ENCODE measurements around the gene BTBD9. TPM values are rescaled to one million over a fixed set of nuclear protein-coding genes. Genes with fewer than 3 reads are reported as not detected.

Gene BTBD9
- total and polyA plus RNA-seq, 2 donors (not counting 1 experiment from before 2014, with no cell fraction given): 4.1 to 48.9 TPM

- DNase-seq (no peak), ATAC-seq (ENCODE audit: low read depth) (no peak)
- ChIA-PET CTCF (interaction anchor here (0.8 to 1.8 kb wide), 2 partner anchors 8 to 427 kb away, joined by 3 to 4 read pairs; no protein-coding TSS in a partner anchor), POLR2A (no interaction called here)
- no peak overlapping the region for H3K4me3 ChIP-seq (ENCODE audit: control extremely low read depth in 1 of 5, extremely low read depth in 1 of 5, insufficient read depth in 1 of 5, low read depth in 2 of 5, low read length in 4 of 5)
- Mint-ChIP-seq H3K9me3 (ENCODE audit: insufficient read depth) (no peaks in the 10 kb centered on the region), H3K4me1 (no peaks in the 10 kb centered on the region), H3K4me3 (no peak overlapping the region), H3K27ac (no peak overlapping the region), H3K27me3 (no peaks in the 10 kb centered on the region)
- H3K4me1 ChIP-seq (ENCODE audit: control insufficient read depth in 2 of 2, insufficient read depth in 2 of 2, low read length in 2 of 2): no peaks in the 10 kb centered on the region
- no peaks in the 10 kb centered on the region for H3K27me3 ChIP-seq (replicated peaks in 1 of 4; ENCODE audit: control extremely low read depth in 1 of 4, control insufficient read depth in 3 of 4, insufficient read depth in 4 of 4, low read length in 3 of 4)
- intact Hi-C loops (cut with micrococcal nuclease): no loop called here
- H3K4me2 ChIP-seq (replicated peaks; ENCODE audit: low read depth, low read length, poor library complexity, severe bottlenecking): no peak overlapping the region
- no CpG with 5 or more reads among the region's 5 CpGs for WGBS (ENCODE audit: insufficient coverage)
- TF ChIP-seq CTCF (IDR thresholded peaks at IDR 0.05): no peak
- no peak for TF ChIP-seq EZH2 (IDR thresholded peaks at IDR 0.05; ENCODE audit: borderline replicate concordance, insufficient read depth, low read depth, low read length, poor library complexity, severe bottlenecking)
- no peaks in the 10 kb centered on the region for H3K9me3 ChIP-seq (ENCODE audit: control extremely low read depth in 1 of 3, control insufficient read depth in 2 of 3, insufficient read depth in 1 of 3, low read length in 2 of 3)
- H3K36me3 ChIP-seq (replicated peaks in 1 of 2; ENCODE audit: control extremely low read depth in 1 of 2, control insufficient read depth in 1 of 2, extremely low read depth in 1 of 2, insufficient read depth in 2 of 2, low read length in 1 of 2): peaks cover 10 to 12% of the 10 kb centered on the region in 2 experiments
- H4K20me1 ChIP-seq (ENCODE audit: control insufficient read depth, insufficient read depth, low read length, poor library complexity, severe bottlenecking): peaks cover 19% of the 10 kb centered on the region
- no peak overlapping the region for H3K27ac ChIP-seq (ENCODE audit: low read length in 2 of 2)
- H3K79me2 ChIP-seq (ENCODE audit: control insufficient read depth, insufficient read depth, low read length): no peaks in the 10 kb centered on the region
- no peak overlapping the region for H2AFZ ChIP-seq (ENCODE audit: insufficient read depth, low read depth, low read length, poor library complexity, severe bottlenecking)
- H3K9ac ChIP-seq (ENCODE audit: low read length): no peak overlapping the region
Observed at GRCh38 chr6:38144365-38144945, 495.3 kb downstream of the BTBD9 start.

Measured in B cell (primary cell).